ENCODE data around the gene ELK4. TPM values are rescaled to one million over a fixed set of nuclear protein-coding genes. Genes with fewer than 3 reads are reported as not detected.

ELK4 gene
- total and polyA plus RNA-seq, 2 of the 8 experiments (the other 6 are each of a cell fraction or from before 2014, with no cell fraction given), result 2.9 to 26.3 TPM

DNA sequence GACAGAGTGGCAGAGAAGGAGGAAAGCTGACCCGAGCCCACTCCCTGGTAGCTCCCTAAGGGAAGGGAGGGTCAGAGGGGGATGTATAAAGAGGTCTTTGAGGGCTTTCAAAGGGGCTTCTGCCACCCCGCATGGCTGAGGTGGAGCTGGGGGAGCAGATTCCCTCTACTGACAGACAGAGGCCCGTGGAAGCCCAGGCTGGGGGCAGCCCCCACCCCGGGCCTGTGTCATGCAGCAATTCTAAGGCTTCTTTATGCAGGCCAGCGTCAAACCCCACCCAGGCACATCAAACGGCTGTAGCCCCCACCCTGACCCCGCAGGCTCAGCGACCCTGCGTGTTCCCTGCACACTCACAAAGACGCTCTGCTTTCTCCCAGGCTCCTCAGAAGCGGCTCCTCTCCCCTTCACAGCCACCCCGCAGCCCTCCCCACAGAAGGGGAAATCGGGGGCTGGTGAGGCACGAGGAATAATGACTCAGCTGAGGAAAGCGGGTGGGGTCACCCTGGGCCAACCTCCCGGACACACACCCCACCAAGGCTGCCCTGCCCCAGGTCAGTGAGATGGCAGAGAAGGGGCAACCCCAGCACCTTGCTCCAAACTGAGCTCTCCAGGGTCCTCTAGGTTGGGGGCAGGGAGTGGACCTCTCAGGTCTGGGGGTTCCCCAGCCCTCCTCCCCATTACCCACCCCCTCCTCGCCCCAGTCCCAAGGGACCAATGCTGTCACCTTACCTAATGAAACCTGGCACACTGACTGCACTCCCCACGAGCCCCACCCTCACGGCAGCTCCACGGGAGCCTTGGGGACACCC, 37.7 kb upstream of the ELK4 start:
- H2BK20ac ChIP-seq (ENCODE audit: low read length), result 0 out of 2 replicates have a peak overlapping the region, but pooled peaks have one; percentile 61
- H3K9me3 ChIP-seq (ENCODE audit: insufficient read depth in 2 of 2, low read depth in 1 of 2, low read length in 1 of 2), result no peaks in the 10 kb centered on the region
- H3K56ac ChIP-seq (replicated peaks; ENCODE audit: insufficient read length, low read depth, low read length), result no peak overlapping the region
- peak overlapping the region in 2 of 4 experiments; percentile 13 to 26; a peak in 2 of 7 replicates for H3K9ac ChIP-seq (replicated peaks in 1 of 4; ENCODE audit: extremely low read depth in 1 of 4, low read depth in 3 of 4, low read length in 3 of 4)
- H4K20me1 ChIP-seq (replicated peaks in 1 of 2; ENCODE audit: control insufficient read depth in 1 of 2, insufficient read depth in 2 of 2, low read length in 2 of 2), result no peaks in the 10 kb centered on the region
- ChIA-PET POLR2A (ENCODE audit: partially characterized antibody) (interaction anchor here (0.9 to 19.3 kb wide), 8 partner anchors 10 to 79 kb away, joined by 3 to 241 read pairs (median 7); partner anchors contain the start of gene SLC45A3), CTCF (ENCODE audit: partially characterized antibody) (interaction anchor here (0.7 to 18.5 kb wide), 11 partner anchors 9 to 122 kb away, joined by 3 to 856 read pairs (median 5); partner anchors contain the start of gene SLC45A3)
- H3K4me3 ChIP-seq (ENCODE audit: extremely low read depth in 1 of 4, insufficient read depth in 2 of 4, low read depth in 3 of 4, low read length in 4 of 4), result peak overlapping the region in 1 of 4 experiments; percentile 49; a peak in 3 of 8 replicates
- H3K4me2 ChIP-seq (ENCODE audit: insufficient read depth in 1 of 2, low read depth in 2 of 2, low read length in 2 of 2), result peak overlapping the region; percentile 64 to 77
- peak overlapping the region; percentile 94 for H2BK12ac ChIP-seq (ENCODE audit: low read depth, low read length)
- H2BK5ac ChIP-seq (ENCODE audit: low read depth, low read length), result peak overlapping the region; percentile 95; the same call in 1 of the 2 replicates
- FAIRE-seq, result no peak
- H3K36me3 ChIP-seq (ENCODE audit: control insufficient read depth in 2 of 4, insufficient read depth in 4 of 4, low read length in 3 of 4), result peaks cover 0 to under 1% (median 0%) of the 10 kb centered on the region in 4 experiments; a peak in 2 of 8 replicates
- H3K18ac ChIP-seq (ENCODE audit: extremely low read depth, low read length), result peak overlapping the region; percentile 96
- no peak overlapping the region for H3K23ac ChIP-seq (ENCODE audit: insufficient read length)
- H4K8ac ChIP-seq (ENCODE audit: extremely low read depth, insufficient read depth, low read length), result peak overlapping the region; percentile 68
- H3K14ac ChIP-seq (ENCODE audit: insufficient read length), result no peak overlapping the region
- peak overlapping the region; percentile 46 for H4K5ac ChIP-seq (ENCODE audit: insufficient read length, low read depth, low read length)
- WGBS, 2 experiments (ENCODE audit: extremely low coverage in 1 of 2, insufficient coverage in 1 of 2, insufficient read length in 1 of 2, insufficient replicate concordance in 2 of 2, low coverage in 1 of 2, low lambda C conversion rate in 2 of 2, missing lambda C conversion rate in 1 of 2), result 54% methylated on average over 18 of the region's 20 CpGs; no CpG with 5 or more reads in 1 of the 2 experiments
- peak overlapping the region; percentile 79 for H4K91ac ChIP-seq (replicated peaks; ENCODE audit: insufficient read length, low read length)
- H3K79me2 ChIP-seq (ENCODE audit: control insufficient read depth in 1 of 2, insufficient read depth in 2 of 2, low read length in 2 of 2), result peaks cover 0 to 39% of the 10 kb centered on the region in 2 experiments; a peak in 2 of 4 replicates
- peak overlapping the region; percentile 19; the same call in 1 of the 2 replicates for H3K27ac ChIP-seq (ENCODE audit: low read depth, low read length)
- H2AFZ ChIP-seq (ENCODE audit: low read length), result no peak overlapping the region
- peak overlapping the region; percentile 63 for H3K4ac ChIP-seq (replicated peaks; ENCODE audit: insufficient read length, low read depth, low read length)
- DNase-seq (ENCODE audit: low read depth in 1 of 2, low spot score in 2 of 2), result no peak
- H3K4me1 ChIP-seq (replicated peaks in 1 of 4; ENCODE audit: control insufficient read depth in 3 of 4, insufficient read depth in 4 of 4, low read length in 3 of 4), result peaks cover 17 to 54% (median 44%) of the 10 kb centered on the region in 4 experiments
- peak overlapping the region; percentile 70; the same call in 1 of the 2 replicates for H2AK5ac ChIP-seq (ENCODE audit: low read depth, low read length)
- peaks cover 13% of the 10 kb centered on the region for H3K79me1 ChIP-seq (ENCODE audit: low read depth, low read length)
- no peaks in the 10 kb centered on the region for H3K27me3 ChIP-seq (replicated peaks in 1 of 4; ENCODE audit: control insufficient read depth in 3 of 4, extremely low read depth in 1 of 4, insufficient read depth in 3 of 4, low read length in 3 of 4)
- H2BK15ac ChIP-seq (ENCODE audit: low read length), result peak overlapping the region; percentile 75; the same call in 1 of the 2 replicates
- no peak for TF ChIP-seq EGR1 (IDR thresholded peaks at IDR 0.05; ENCODE audit: borderline replicate concordance, low read depth, low read length)
- TF ChIP-seq, protein P1, sequence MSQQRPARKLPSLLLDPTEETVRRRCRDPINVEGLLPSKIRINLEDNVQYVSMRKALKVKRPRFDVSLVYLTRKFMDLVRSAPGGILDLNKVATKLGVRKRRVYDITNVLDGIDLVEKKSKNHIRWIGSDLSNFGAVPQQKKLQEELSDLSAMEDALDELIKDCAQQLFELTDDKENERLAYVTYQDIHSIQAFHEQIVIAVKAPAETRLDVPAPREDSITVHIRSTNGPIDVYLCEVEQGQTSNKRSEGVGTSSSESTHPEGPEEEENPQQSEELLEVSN (IDR thresholded peaks at IDR 0.05), result no peak
- TF ChIP-seq BACH1 (IDR thresholded peaks at IDR 0.05; ENCODE audit: low read length), result no peak
- TF ChIP-seq NANOG (IDR thresholded peaks at IDR 0.05; ENCODE audit: insufficient read depth, low read depth, low read length, poor library complexity, severe bottlenecking), result no peak
- no peak for TF ChIP-seq NRF1 (IDR thresholded peaks at IDR 0.05; ENCODE audit: low read depth, low read length)
- no peak for TF ChIP-seq HDAC2 (IDR thresholded peaks at IDR 0.05; ENCODE audit: borderline replicate concordance in 1 of 2, low read depth in 2 of 2, low read length in 2 of 2)
- H3K23me2 ChIP-seq (ENCODE audit: low read depth, low read length), result no peaks in the 10 kb centered on the region
- peak overlapping the region; percentile 33 for H2BK120ac ChIP-seq (replicated peaks; ENCODE audit: low read depth, low read length)
